EL (cell line): ENCODE measurements around the gene PLB1.

ENCODE experiments used
- DNase-seq: peaks from one replicate; pipeline ENCODE4 v3.0.0-alpha.2; 2016

The PLB1 gene

GRCh38 chr2:28592481-28592880 lies 96.6 kb downstream of the PLB1 start:
- DNase-seq: no peak

GRCh38 chr2:28593160-28593755 lies 97.4 kb downstream of the PLB1 start:
- DNase-seq: no peak

GRCh38 chr2:28594000-28594331 lies 98.1 kb downstream of the PLB1 start:
- DNase-seq: no peak

GRCh38 chr2:28594332-28595108 lies 98.7 kb downstream of the PLB1 start:
- DNase-seq: peak; percentile 77

- DNase-seq: no peak
Observed at GRCh38 chr2:28595323-28595722, 99.5 kb downstream of the PLB1 start.

DNA sequence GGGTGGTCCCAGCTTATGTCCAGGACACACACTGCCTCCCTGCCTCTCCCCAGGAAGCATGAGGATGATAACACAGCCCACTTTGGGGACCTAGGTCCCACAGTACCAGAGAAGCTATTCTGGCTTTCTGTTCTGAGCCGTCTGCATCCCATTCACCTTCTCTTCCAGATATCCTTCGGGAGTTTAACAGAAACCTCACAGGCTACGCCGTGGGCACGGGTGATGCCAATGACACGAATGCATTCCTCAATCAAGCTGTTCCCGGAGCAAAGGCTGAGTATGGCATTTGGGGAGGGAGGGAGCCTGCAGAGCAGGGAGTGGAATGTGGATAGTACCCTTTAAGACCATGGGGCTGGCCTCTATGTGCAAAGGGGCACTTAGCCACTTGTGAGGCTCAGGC lies 102.6 kb downstream of the PLB1 start:
- no peak for DNase-seq

- no peak for DNase-seq
Observed at GRCh38 chr2:28600181-28600580, 104.3 kb downstream of the PLB1 start.

- DNase-seq: no peak
Observed at GRCh38 chr2:28601616-28602015, 105.8 kb downstream of the PLB1 start.

- no peak for DNase-seq
Observed at GRCh38 chr2:28602136-28602660, 106.3 kb downstream of the PLB1 start.

GRCh38 chr2:28602751-28603639 lies 107.1 kb downstream of the PLB1 start:
- no peak for DNase-seq

GRCh38 chr2:28603821-28604220 lies 108.0 kb downstream of the PLB1 start:
- DNase-seq: no peak

DNA sequence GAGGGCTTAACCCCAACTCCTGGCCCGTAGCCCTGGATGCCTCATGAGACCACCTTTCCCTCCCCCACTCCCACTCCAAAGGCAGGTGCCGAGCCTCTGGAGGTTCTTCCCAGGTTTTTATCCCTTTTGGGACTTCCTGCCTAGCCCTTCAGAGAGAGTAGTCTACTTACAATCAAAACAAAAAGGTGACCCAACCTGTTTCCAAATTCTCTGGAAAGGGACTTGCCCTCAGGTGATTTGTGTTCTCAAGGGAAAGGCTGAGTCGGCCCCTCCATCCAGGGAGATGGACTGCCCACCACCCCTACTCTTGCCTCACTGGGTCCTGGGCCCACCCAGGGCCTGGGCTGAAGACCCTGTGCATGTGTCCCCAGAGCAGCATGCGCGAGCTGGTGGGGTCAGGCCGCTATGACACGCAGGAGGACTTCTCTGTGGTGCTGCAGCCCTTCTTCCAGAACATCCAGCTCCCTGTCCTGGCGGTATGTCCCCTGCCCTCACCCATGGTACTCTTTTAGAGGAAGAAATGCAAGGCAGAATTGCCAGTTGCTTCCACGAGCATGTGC lies 108.5 kb downstream of the PLB1 start:
- DNase-seq: no peak

- peak; percentile 52 for DNase-seq
Observed at GRCh38 chr2:28606986-28607441, 111.2 kb downstream of the PLB1 start.

DNA sequence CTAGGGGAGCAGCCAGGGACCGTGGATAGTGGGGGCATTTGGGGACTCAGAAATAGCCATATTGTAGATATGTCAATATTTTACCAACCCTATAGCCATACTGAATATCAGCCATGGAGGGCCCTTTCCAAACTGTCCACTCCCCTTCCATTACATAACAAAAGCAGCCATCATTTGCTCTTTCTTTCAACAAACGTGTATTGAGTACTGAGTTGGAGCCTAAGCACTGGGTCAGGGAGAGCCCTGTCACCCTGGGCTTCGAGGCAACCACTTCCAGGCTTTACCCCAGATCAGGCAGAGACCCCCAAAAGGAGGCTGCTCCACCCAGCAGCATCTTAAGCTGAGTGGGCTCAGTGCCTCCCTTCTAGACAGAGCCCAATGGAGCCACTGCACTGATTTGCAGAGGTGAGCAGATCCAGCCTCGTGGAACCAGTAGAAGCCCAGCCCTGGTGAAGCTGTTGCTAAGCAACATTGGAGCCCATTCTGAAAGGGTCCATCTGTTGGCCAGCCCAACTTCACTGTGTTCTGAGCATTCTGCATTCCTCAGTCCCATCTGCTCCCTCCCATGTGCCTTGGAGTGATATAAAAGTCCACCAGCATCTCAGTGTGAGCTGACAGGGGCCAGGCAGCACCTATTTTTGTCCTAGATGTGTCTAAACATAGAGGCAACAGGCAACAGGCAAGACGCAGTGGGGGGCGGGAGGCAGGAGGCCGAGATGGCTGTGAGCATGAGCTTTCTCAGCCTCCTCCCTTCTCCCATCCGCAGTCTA lies 112.1 kb downstream of the PLB1 start:
- no peak for DNase-seq

GRCh38 chr2:28608500-28609424 lies 112.9 kb downstream of the PLB1 start:
- DNase-seq: no peak

- DNase-seq: peak; percentile 87
Observed at GRCh38 chr2:28610583-28611201, 114.8 kb downstream of the PLB1 start.

DNA sequence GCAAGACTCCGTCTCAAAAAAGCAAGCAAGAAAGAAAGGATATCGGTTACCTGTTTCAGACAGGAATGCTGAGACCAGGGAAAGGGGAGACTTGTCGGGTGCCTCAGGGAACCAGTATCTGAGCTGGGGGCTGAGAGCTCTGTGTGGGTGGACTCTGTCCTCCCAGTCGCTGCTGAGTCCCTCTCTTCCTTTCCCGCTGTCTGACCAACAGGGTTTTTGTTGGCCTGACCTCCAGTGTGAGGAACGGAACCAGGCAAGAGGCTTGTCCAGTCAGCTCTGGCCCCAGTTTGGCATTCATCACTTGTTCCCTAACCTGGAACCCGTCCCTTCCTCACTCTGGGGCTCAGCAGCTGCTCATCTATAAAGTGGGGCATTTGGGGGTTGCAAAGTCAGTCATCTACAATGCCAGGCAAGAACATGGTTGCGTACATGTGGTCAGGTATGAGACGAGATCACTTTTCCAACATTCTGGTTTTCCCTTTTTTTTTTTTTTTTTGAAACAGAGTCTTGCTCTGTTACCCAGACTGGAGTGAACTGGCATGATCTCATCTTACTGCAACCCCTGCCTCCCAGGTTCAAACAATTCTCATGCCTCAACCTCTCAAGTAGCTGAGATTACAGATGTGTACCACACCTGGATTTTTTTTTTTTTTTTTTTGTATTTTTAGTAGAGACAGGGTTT lies 116.4 kb downstream of the PLB1 start:
- DNase-seq: no peak

GRCh38 chr2:28613186-28613585 lies 117.3 kb downstream of the PLB1 start:
- no peak for DNase-seq

GRCh38 chr2:28613633-28614501 lies 118.0 kb downstream of the PLB1 start:
- peak; percentile 41 for DNase-seq
